ENCODE data around the gene ZNF69. TPM values are rescaled to one million over a fixed set of nuclear protein-coding genes. Genes with fewer than 3 reads are reported as not detected.
A peak's percentile ranks its signal among the peaks of the same experiment; 100 is the strongest.
"Not testable (repeated sequence)": the region's sequence is repeated elsewhere in the genome, so short reads cannot be mapped to it uniquely, and the experiment has no call there.

ZNF69 gene
- total RNA-seq, 1 donor from 2014 or later, result 7.4 TPM

DNA sequence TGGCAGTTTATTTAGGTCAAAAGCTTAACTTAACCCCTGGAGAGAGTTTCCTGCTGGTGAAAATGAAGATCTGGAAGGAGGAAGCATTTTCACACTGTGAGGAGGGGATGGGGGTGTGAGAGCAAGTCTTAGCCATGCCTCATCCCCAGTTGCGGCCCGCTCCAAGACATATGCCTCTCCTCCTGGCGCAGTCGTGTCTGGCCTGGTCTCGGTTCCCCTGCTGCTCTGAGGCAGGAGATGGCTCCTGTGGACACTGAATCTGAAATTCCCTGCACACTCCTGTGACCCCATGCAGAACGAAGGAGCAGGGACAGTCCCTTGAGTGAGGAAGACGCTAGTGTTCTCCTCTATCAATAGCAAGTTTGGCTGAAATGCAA is 360 bp upstream of the ZNF69 start:
- intact Hi-C loops (cut with DNase I), result no loop called here
- DNase-seq (ENCODE audit: low spot score) (no peak), ATAC-seq (peak; percentile 63)

DNA sequence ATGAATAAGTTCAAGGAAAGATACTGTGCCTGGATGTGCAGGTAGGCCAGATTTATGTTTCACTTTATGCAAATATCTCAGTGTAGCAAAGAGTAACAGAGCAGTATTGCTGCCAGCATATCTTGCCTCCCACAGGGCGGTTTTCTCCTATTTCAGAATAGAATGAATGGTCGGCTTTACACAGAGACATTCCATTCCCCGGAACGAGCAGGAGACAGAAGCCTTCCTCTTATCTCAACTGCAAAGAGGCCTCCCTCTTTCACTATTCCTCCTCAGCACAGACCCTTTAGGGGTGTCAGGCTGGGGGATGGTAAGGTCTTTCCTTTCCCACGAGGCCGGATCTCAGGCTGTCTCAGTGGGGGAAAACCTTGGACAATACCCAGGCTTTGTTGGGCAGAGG is 2.3 kb downstream of the ZNF69 start:
- DNase-seq (ENCODE audit: low spot score); ATAC-seq; intact Hi-C loops (cut with DNase I): not testable (repeated sequence)

DNA sequence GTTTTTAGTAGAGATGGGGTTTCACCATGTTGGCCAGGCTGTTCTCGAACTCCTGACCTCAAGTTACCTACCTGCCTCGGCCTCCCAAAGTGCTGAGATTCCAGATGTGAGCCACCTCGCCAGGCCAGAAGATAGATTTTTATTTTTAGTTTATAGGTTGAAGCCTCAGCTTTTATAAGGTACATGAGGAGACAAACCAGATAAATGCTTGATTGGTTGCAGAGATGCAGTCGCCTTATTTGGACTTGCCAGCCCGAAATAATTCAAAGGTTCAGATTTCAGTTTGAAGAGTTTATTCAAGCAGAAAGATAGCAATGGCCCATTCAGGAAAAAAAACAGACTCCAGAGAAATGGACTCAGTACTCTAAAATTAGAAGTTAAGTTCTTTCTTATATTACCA is 3.1 kb downstream of the ZNF69 start:
- DNase-seq (ENCODE audit: low spot score) (no peak), ATAC-seq (no peak)
- intact Hi-C loops (cut with DNase I), result no loop called here

DNA sequence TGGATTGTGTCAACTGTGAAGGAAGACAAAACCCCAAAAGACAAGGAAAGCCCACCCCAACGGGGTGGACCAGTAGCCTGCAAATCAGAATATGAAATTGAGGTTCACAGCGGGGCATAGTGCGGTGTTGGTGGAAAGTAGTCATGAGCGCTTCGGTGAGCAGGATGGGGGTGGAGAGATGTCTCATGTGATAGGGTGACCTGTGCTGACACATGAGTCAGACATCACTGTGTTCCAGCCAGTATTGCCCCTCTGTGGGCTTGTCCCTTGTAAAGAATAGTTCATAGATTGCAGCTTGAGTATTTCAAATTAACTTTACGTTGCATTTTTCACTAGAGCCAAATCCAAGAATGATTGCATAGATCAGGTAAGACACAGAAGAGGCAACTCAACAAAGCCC is 7.3 kb downstream of the ZNF69 start:
- ATAC-seq (no peak), DNase-seq (ENCODE audit: low spot score) (no peak)
- intact Hi-C loops (cut with DNase I), result no loop called here

DNA sequence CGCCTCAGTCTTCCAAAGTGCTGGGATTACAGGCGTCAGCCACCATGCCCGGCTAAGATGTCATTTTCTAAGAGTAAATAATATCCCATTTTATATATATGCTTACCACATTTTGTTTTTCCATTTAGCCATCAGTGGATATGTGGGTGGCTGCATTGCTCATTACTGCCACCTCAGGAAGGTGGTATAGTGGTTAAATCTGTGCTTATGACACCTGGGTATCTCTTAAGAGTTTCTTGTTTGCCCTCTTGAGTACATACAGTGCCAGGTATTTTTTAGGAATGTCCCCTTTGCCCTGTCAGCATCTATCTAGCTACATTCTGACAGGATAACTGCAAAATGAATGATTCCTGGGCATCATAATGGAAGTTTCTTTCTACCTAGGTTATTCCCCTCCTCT is 14.6 kb downstream of the ZNF69 start:
- intact Hi-C loops (cut with DNase I), result no loop called here
- no peak for DNase-seq (ENCODE audit: low spot score)
- no peak for ATAC-seq

DNA sequence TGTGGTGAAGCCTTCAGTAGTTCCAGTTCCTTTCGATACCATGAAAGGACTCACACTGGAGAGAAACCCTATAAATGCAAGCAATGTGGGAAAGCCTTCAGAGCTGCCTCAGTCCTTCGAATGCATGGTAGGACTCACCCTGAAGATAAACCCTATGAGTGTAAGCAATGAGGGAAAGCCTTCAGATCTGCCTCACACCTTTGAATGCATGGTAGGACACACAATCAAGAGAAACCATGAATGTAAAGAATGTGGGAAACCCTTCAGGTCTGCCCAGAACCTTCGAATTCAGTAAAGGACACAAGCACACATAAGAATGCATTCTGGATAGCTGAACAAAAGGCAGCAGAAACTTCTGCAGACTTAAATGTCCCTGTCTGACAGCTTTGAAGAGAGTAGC is 18.3 kb downstream of the ZNF69 start:
- DNase-seq (ENCODE audit: low spot score) (no peak), ATAC-seq (no peak)
- intact Hi-C loops (cut with DNase I), result no loop called here

DNA sequence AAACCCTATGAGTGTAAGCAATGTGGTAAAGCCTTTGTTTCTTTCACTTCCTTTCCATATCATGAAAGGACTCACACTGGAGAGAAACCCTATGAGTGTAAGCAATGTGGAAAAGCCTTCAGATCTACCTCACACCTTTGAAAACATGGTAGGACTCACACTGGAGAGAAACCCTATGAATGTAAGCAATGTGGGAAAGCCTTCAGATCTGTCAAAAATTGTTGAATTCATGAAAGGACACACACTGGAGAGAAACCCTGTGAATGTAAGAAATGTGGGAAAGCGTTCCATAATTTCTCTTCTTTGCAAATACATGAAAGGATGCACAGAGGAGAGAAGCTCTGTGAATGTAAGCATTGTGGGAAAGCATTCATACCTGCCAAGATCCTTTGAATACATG is 24.4 kb downstream of the ZNF69 start:
- intact Hi-C loops (cut with DNase I); DNase-seq (ENCODE audit: low spot score); ATAC-seq: not testable (repeated sequence)

DNA sequence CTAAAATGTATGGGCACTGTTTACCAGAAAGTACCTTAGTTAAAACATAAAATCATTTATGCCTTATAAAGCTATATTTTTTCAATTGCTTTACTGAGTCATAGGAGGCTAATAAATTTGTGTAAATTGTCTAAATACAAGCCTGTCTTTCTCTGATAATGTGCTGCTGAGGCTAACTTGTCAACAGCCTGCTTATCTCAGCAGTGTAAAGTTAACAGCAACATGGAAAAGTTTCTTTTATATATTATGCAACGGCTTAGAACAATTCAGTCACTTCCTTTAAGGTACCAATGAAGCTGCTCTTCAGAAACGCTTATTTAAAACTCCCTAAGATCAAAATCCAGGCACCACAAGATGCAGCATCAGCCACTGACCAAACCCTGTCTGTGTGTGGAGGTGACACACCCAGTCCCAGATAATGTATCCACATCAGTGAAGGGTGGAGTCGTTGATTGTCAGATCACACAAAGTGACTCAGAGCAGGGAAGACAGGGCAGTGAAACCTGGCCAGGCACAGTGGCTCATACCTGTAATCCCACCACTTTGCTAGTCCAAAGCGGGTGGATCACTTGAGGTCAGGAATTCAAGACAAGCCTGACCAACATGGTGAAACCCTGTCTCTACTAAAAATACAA is 27.0 kb downstream of the ZNF69 start:
- DNase-seq (ENCODE audit: low spot score); intact Hi-C loops (cut with DNase I); ATAC-seq: not testable (repeated sequence)

DNA sequence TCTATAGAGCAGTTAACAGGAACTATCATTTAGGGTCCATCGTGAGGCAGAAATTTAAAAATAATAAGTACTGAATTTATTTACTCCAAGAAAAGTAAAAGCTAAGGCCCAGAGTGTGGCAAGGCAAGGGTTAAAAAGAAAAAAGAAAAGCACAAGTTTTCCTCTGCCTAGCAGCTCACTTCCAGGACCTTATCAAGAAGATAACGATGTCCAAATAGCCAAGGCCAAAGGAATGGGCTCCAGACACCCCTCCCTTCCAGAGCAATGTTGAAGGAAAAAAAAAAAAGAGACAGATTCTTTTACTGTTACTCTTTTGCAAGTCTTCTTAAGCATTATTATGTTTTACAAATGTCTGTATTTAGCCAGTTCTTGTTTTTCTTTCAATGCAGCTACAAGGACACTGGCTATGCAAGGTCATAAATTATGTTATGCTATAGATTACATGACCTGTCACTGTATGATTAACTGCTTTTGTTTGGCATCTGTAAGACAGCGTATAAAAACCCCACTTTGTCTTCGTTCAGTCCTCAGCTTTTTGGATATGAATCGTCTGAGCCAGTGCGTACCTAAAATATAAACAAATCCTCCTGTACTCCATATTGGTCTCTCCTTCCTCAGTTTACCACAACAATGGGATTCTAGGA is 34.4 kb downstream of the ZNF69 start:
- no peak for DNase-seq (ENCODE audit: low spot score)
- intact Hi-C loops (cut with DNase I), result no loop called here

DNA sequence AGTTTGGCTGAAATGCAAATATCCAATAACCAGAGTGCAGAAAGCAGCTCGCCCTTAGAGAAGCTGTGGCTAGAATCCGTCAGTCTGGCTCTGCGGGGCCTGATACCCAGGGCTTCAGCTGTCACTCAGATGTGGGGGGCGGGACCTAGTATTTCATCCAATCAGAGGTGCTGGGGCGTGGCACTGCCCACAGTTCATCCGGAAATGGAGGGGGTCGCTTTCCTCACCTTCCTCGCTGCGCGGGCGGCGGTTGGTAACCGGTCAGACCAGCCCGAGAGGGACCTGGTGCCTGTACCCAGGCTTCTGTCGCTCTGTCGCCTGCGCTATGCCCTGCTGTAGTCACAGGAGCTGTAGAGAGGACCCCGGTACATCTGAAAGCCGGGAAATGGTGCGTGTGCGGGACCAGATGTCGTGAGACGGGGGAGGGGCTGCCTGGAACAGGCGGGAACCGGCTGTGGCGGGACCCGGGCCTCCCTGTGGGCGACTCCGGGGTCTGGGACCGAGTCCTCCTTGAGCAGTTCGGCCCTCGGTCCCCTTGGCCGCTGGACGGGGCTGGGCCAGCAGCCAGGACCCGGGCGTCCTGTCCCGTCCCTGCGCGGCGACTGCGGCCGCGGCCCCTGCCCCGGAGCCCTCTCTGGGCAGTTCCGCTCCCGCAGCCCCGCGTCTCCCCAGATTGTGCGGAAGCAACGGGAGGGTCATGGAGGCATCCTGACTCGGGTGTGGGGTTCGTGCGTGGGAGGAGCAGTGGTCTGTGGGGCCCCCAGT is 37.5 kb downstream of the ZNF69 start, which contains the start of gene ZNF700:
ZNF700 (plus strand) TSS at position 222 of the 765 bp plus-strand sequence; CDS start at position 326, 104 bp downstream.
- intact Hi-C loops (cut with DNase I), result no loop called here
- ATAC-seq (peak; percentile 99), DNase-seq (ENCODE audit: low spot score) (peak; percentile 97)

More for the DNA sequence above, 34.4 kb downstream of the ZNF69 start:
- ATAC-seq, result no peak

DNA sequence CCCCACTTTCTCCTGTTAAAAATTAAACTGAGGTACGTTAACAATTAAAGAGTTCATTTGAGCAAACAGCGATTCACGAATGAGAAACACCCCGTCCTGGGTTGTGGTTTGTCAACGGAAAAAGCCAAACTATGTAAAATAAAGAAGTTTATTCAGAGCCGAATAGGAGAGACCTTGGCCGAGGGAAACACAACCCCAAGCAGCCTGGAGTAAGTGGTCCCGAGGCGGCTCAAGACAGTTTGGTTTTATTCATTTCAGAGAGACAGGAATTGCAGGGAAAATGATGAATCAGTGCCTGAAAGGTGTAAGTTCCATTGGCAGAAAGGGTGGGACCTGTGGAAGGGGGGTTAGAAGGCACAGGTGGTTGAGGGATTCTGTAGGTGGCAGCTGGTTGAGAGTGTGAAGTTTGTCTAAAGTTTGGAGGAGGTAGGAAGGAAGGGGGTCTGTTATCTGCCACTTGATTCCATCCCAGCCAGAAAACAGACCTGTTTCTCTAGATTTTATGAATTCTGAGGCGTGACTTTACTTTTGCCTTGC is 38.1 kb downstream of the ZNF69 start:
- intact Hi-C loops (cut with DNase I); DNase-seq (ENCODE audit: low spot score); ATAC-seq: not testable (repeated sequence)

DNA sequence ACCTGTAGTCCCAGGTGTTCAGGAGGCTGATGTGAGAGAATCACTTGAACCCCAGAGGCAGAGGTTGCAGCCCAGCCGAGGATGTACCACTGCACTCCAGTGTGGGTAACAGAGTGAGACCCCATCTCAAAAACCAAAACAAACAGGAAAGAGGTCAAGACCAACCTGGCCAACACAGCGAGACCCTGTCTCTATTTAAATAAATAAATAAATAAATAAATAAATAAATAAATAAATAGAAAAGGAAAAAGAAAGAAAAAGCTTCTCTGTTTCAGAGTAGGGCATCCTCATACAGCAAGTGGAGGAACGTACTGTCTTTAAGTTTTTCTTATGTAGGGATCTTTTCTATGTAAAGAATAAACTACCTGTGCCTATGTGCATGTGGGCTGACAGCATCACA is 39.6 kb downstream of the ZNF69 start:
- ATAC-seq, result no peak

DNA sequence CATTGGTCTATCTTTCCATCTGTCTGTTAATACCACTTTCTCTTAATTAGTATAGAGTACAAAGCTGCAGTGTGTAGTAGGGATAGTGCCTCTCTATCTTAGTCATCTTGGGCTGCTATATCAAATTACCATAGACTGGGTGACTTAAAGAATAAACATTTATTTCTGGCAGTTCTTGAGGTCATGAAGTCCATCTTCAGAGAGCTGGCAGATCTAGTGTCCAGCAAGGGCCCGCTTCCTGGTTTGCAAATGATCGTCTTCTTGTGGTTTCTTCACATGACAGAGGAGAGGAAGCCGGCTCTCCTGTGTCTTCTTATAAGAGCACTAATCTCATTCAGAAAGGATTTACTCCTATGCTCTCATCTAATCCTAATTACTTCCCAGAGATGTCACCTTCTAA is 43.5 kb downstream of the ZNF69 start:
- ATAC-seq, result no peak
- no peak for DNase-seq (ENCODE audit: low spot score)

More for the DNA sequence above, 39.6 kb downstream of the ZNF69 start:
- DNase-seq (ENCODE audit: low spot score), result no peak
- intact Hi-C loops (cut with DNase I), result no loop called here

DNA sequence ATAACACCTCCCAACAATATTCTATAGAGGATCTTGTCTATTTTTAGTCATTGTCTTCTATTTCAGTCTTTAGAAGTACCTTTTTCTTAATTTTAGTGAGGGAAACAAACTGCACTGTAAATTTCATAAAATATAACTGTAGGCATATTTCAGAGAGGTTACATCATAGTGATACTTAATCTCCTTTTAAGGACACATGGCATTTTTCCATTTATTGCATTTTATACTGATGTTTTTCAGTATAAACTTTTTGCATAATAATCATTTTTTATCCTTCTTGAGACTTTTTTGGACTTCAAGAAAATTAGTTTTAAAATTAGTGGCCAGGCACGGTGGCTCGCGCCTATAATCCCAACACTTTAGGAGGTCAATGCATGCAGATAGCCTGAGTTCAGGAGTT is 43.9 kb downstream of the ZNF69 start:
- DNase-seq (ENCODE audit: low spot score) (no peak), ATAC-seq (no peak)
- intact Hi-C loops (cut with DNase I), result no loop called here

More for the DNA sequence above, 43.5 kb downstream of the ZNF69 start:
- intact Hi-C loops (cut with DNase I), result no loop called here

DNA sequence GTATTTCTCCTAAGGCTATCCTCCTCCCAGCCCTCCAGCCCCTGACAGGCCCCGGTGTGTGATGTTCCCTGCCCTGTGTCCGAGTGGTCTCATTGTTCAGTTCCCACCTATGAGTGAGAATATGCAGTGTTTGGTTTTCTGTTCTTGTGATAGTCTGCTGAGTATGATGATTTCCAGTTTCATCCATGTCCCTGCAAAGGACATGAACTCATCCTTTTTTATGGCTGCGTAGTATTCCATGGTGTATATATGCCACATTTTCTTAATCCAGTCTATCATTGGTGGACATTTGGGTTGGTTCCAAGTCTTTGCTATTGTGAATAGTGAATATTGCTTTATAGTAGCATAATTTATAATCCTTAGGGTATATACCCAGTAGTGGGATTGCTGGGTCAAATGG is 48.2 kb downstream of the ZNF69 start:
- DNase-seq (ENCODE audit: low spot score); ATAC-seq; intact Hi-C loops (cut with DNase I): not testable (repeated sequence)

DNA sequence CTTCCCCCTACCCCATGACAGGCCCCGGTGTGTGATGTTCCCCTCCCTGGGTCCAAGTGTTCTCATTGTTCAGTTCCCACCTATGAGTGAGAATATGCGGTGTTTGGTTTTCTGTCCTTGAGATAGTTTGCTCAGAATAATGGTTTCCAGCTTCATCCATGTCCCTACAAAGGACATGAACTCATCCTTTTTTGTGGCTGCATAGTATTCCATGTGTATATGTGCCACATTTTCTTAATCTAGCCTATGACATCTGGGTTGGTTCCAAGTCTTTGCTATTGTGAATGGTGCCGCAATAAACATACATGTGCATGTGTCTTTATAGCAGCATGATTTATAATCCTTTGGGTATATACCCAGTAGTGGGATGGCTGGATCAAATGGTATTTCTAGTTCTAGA is 50.8 kb downstream of the ZNF69 start:
- intact Hi-C loops (cut with DNase I); ATAC-seq; DNase-seq (ENCODE audit: low spot score): not testable (repeated sequence)

DNA sequence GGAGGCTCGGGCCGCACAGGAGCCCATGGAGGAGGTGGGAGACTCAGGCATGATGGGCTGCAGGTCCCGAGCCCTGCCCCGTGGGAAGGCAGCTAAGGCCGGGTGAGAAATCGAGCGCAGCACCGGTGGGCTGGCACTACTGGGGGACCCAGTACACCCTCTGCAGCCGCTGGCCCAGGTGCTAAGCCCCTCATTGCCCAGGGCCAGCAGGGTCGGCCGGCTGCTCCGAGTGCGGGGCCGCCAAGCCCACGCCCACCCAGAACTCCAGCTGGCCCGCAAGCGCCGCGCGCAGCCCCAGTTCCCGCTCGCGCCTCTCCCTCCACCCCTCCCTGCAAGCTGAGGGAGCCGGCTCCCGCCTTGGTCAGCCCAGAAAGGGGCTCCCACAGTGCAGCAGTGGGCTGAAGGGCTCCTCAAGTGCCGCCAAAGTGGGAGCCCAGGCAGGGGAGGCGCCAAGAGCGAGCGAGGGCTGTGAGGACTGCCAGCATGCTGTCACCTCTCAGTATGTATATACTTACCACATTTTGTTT is 53.8 kb downstream of the ZNF69 start:
- ATAC-seq; DNase-seq (ENCODE audit: low spot score); intact Hi-C loops (cut with DNase I): not testable (repeated sequence)

DNA sequence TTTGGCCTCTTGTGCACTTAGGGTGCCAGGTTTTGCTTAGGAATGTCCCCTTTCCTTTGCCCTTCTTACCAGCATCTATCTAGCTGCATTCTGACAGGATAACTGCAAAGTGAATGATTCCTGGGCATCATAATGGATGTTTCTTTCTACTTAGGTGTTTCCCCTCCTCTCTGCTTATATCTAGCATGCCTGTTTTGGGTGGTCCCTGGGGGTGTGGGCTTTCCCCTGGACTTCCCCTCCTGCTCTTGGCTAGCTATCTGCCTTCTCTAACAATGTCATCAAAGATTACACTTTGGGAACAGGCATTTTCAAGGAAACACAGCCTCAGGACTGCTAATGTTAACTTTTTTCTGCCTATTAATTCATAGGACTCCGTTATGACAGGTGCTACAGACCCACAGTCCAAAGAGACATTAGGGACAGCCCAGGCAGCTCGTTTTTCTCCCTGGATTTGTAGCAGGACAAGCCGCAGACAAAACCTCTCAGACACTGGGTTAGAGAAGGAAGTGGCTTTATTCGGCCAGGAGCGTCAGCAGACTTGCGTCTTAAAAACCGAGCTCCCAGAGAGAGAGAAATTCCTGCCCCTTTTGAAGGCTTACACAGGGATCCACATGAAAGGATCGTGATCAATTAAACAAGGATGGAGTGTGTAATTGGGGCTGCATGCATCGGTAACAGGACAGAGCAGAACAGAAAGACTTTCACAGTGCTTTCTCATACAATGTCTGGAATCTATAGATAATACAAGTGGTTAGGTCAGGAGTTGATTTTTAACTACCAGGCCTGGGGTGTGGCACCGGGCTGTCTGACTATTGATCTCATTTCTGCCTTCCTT is 54.6 kb downstream of the ZNF69 start:
- intact Hi-C loops (cut with DNase I), result no loop called here
- no peak for ATAC-seq
- DNase-seq (ENCODE audit: low spot score), result no peak

DNA sequence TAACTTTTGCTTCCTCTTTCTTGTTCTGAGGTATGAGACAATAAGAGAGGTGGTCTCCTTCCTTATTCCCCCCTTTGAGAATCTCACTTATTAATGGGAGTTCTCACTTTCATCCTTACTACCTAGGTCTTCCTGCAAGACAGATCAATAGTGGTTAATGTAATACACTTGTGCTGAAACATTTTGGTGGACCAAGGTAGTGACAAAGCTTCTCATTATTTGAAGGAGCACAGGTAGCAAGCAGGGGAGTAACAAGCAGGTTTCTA is 55.2 kb downstream of the ZNF69 start:
- DNase-seq (ENCODE audit: low spot score) (no peak), ATAC-seq (no peak)
- intact Hi-C loops (cut with DNase I), result no loop called here
